ENCODE data around the gene LRP10. TPM values are rescaled to one million over a fixed set of nuclear protein-coding genes. Genes with fewer than 3 reads are reported as not detected.

The LRP10 gene
- total RNA-seq, 1 experiment from 2014 or later: 42.7 TPM

GRCh38 chr14:22841311-22841710 lies 30.2 kb upstream of the LRP10 start:
- H4K20me1 ChIP-seq (ENCODE audit: insufficient read depth): no peaks in the 10 kb centered on the region
- H3K4me1 ChIP-seq (ENCODE audit: control insufficient read depth in 1 of 2, insufficient read depth in 2 of 2, low read length in 2 of 2): peaks cover 0 to 11% of the 10 kb centered on the region in 2 experiments; a peak in 1 of 4 replicates
- H3K79me2 ChIP-seq (ENCODE audit: insufficient read depth, low read length): no peaks in the 10 kb centered on the region
- H3K4me3 ChIP-seq (replicated peaks in 1 of 2; ENCODE audit: low read depth in 1 of 2, low read length in 2 of 2): no peak overlapping the region
- H3K9me2 ChIP-seq (ENCODE audit: insufficient read depth): no peaks in the 10 kb centered on the region
- ATAC-seq (no peak), DNase-seq (ENCODE audit: low read depth, low spot score) (no peak)
- TF ChIP-seq SIN3A (IDR thresholded peaks at IDR 0.05; ENCODE audit: low read depth): no peak
- TF ChIP-seq REST (IDR thresholded peaks at IDR 0.05; ENCODE audit: low read depth): no peak
- TF ChIP-seq CBX3 (IDR thresholded peaks at IDR 0.05; ENCODE audit: low read depth): no peak
- no peak for TF ChIP-seq SRF (IDR thresholded peaks at IDR 0.05; ENCODE audit: low read depth)
- no peak for TF ChIP-seq ZFX (IDR thresholded peaks at IDR 0.05)
- TF ChIP-seq, protein P1, sequence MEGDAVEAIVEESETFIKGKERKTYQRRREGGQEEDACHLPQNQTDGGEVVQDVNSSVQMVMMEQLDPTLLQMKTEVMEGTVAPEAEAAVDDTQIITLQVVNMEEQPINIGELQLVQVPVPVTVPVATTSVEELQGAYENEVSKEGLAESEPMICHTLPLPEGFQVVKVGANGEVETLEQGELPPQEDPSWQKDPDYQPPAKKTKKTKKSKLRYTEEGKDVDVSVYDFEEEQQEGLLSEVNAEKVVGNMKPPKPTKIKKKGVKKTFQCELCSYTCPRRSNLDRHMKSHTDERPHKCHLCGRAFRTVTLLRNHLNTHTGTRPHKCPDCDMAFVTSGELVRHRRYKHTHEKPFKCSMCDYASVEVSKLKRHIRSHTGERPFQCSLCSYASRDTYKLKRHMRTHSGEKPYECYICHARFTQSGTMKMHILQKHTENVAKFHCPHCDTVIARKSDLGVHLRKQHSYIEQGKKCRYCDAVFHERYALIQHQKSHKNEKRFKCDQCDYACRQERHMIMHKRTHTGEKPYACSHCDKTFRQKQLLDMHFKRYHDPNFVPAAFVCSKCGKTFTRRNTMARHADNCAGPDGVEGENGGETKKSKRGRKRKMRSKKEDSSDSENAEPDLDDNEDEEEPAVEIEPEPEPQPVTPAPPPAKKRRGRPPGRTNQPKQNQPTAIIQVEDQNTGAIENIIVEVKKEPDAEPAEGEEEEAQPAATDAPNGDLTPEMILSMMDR (IDR thresholded peaks at IDR 0.05 in 2 of 3, conservative IDR thresholded peaks at IDR 0.05 in 1 of 3; ENCODE audit: borderline replicate concordance in 1 of 3, insufficient read depth in 1 of 3, low read depth in 2 of 3, low read length in 2 of 3): no peak
- TF ChIP-seq JUND (IDR thresholded peaks at IDR 0.05): no peak
- no peak for TF ChIP-seq YY1 (IDR thresholded peaks at IDR 0.05; ENCODE audit: extremely low read depth, insufficient replicate concordance, low read depth, low read length)
- no peak for TF ChIP-seq ATF3 (IDR thresholded peaks at IDR 0.05)
- intact Hi-C loops (cut with micrococcal nuclease): no loop called here
- H3K36me3 ChIP-seq (ENCODE audit: control insufficient read depth in 1 of 2, insufficient read depth in 2 of 2, low read length in 2 of 2): no peaks in the 10 kb centered on the region
- no TSS peak for BruUV-seq (replicated peaks)
- no peak overlapping the region for H2AFZ ChIP-seq (ENCODE audit: low read depth, low read length, poor library complexity, severe bottlenecking)
- H3K9ac ChIP-seq (ENCODE audit: low read length): no peak overlapping the region
- RAD21 ChIA-PET (ENCODE audit: low non-redundant PET in 1 of 2, low total read pairs in 2 of 2, uncharacterized antibody in 2 of 2, unreplicated experiment in 2 of 2): no interaction called here
- H3K27ac ChIP-seq (ENCODE audit: low read depth, low read length): no peak overlapping the region
- POLR2A ChIA-PET: no interaction called here
- no peaks in the 10 kb centered on the region for H3K27me3 ChIP-seq (ENCODE audit: insufficient read depth, low read length)
- CTCF ChIA-PET: interaction anchor here (1.7 kb wide), 1 partner anchor 12 kb away, joined by 6 read pairs; no protein-coding TSS in a partner anchor
- H3K9me3 ChIP-seq (ENCODE audit: control insufficient read depth in 1 of 2, insufficient read depth in 1 of 2, low read depth in 1 of 2, low read length in 2 of 2): no peaks in the 10 kb centered on the region
- H3K4me2 ChIP-seq (ENCODE audit: low read length): no peak overlapping the region
